Stimulated activated CD4-positive, alpha-beta T cell treated with anti-CD3 and anti-CD28 coated beads, TNF-alpha, amount 100 ng/mL, for 24 hours (primary cell): Measurements from ENCODE around the gene CEP72.
"Not testable (repeated sequence)": the region's sequence is repeated elsewhere in the genome, so short reads cannot be mapped to it uniquely, and the experiment has no call there.

Experiments used
- DNase-seq, 3 experiments: peaks; one replicate each; pipeline ENCODE4 v3.0.0-alpha.2; 2020; ENCODE audit warnings: low read depth in 3 of 3

CEP72 gene

DNA sequence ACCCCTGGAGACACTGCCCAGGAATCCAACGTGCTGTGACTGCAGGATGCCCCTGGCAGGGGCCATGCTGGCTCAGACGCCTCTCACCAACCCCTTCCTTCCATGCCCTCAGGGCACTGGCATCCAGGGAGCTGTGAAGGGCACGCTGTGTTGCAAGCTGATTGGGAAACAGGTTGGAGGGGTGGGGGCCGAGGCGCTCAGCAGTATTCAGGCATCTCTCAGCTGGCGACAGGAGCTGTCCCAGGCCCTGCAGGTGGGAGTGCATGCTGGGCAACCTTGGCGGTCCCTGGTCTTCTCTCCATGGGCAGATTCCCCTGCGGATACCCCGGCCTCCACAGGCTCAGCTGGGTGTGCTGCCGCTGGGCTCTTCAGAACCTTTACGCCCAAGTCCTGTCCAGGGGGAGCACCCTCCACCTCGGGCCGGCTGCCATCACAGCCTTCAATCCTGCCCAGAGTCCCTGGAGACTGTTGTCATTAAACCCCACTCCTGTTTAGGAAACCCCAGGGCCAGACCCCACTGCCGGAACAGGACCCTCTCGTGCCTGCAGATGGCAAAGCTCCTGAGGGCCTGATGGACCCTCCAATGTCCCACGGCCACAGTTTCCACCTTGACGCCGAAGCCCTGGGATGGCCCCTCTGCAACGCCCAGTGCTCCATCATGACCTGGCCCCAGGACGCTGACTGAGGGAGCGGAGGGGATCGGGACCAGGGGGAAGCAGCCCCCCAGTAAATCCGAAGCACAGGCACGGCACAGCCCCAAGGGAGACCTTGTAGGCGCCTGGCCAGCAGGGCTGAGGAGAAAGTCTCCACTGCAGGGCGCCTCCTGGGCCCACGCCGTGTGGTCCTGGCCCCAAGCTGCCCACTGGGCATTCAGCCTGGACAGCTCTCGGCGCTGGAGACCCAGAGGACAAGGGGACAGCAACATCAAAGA is 71.7 kb downstream of the CEP72 start:
- DNase-seq, result no peak

- no peak for DNase-seq
Measured at GRCh38 chr5:684751-685216, 72.6 kb downstream of the CEP72 start.

- no peak for DNase-seq
Measured at GRCh38 chr5:685262-686171, 73.4 kb downstream of the CEP72 start.

DNA sequence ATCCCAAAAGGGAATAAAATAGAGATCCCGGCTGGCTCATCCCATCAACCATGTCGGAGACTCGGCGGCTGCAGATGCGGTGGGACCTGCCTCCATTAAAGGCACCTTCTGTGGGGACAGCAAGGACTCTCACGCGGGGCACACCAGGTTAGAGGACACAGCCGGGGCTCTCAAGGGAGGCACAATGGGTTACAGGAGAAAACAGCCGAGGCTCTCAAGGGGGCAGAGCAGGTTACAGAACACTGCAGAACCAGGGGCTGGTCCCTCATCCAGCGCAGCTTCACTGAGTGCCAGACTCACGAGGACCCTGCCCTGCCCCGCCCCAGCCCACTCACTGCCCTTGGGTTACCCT is 74.0 kb downstream of the CEP72 start:
- not testable (repeated sequence) for DNase-seq

- DNase-seq, result not testable (repeated sequence)
Measured at GRCh38 chr5:686936-687335, 74.8 kb downstream of the CEP72 start.

DNA sequence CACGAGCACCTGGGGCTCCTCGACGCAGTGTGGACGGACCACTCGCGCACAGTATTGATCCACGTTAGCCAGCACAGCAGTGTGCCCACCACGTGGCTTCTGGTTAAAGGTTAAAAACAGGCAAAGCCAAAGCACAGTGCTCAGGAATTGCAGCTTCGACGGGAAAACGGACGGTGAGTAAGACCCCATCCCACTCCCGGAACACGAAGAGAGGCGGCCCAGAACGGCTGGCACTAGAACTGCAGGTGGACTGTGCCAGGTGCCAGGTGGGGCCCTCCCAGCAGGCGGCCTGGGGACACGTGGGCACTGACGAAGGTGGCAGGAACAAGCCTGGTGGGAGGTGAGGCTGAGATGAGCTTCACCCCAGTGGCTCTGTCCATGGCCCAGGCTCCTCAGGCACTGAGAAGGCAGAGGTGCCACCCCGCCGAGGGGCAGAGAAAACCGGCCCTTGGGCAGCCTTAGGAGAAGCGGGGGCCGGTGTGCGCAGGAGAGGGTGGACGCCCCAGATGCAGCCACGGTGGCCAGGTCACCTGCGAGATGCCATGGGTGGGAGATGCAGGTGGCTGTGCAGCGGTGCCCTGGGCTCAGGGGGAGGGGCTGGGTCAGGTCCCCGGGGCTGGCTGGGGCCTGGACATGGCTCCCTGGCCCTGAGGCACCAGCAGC is 76.3 kb downstream of the CEP72 start:
- not testable (repeated sequence) for DNase-seq

DNA sequence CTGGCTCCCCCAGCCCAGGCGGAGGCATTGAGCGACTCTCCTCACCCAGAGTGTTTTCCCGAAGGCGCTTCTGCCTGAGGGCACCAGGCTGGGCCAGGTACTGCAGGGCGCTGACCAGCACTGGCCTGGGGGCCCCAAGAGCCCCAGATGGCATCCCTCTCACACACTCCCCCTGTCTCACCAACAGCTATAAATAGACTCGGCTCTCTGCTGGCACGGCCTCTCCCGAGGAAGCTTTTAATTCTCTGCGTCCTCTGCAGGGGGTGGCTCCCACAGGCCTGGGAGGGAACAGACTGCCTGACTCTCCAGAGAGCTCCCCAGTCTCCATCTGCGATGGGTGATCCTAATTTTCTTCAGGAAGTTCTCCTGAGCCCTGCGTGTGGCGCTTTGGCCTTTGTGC is 78.2 kb downstream of the CEP72 start:
- DNase-seq, result not testable (repeated sequence)

DNA sequence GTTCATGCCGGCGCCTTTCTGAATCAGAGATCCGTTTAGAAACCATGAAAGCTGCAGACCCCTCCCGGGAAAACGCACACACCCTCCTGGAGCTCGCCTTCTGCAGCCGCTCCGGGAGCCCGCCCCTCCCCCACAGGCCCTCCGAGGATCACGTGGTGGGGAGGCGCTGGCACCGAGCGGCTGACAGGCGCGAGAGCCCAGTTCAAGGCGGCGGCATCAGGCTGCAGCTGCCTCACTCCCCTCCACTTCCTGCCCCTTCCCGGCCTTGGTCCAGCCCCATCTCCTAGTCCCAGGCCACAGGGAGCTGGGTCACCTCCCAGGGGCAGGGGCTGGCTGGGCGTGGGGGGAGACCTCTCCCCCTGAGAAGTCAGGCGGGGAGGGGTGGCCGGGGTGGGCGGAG is 78.9 kb downstream of the CEP72 start:
- DNase-seq, result not testable (repeated sequence)

- DNase-seq, result no peak
Measured at GRCh38 chr5:691817-692528, 79.8 kb downstream of the CEP72 start.

GRCh38 chr5:692529-693041 is 80.4 kb downstream of the CEP72 start:
- DNase-seq, result not testable (repeated sequence)

DNA sequence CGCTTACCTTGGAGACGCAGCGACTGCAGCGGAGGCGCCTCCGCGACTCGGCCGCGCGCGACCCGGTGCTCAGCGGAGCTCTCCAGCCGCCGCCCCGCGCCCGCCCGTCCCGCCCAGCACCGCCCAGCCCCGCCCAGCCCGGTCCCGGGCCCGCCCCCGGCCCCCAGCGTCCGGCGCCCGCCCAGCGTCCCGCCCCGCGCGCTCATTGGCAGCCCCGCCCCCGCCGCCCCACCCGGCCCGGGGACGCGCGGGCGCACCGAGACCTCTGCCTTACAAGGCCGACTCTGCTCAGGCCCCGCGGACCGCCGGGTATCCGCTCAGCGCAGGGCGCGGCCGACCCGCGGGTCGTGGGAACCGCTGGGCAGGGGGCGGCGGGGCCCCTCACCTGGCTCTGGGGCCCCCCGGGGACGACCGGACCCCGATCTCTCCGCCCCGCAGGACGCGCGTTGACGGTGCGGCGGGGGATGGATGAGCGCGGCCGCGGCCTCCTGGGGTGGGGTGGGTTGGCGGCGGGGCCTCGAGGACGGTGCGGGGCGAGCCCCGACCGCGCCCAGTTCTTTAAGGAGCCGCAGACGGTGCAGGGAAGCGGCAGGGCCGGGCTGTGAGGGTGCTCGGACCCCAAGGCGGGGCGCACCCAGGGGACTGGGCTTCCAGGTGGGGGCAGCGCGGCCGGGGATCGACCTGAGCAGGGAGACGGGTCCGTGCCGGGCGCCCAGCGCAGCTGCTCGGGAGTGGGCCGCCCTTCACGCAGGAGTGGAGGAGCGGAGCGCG is 81.3 kb downstream of the CEP72 start, which contains the start of gene TPPP:
Gene TPPP (minus strand): TSS at position 82 of the 771 bp plus-strand sequence. CDS start 15,292 bp downstream, outside the sequence.
- peak; percentile 63 to 80 (median 74) for DNase-seq

GRCh38 chr5:694042-694431 is 81.9 kb downstream of the CEP72 start:
- DNase-seq, result not testable (repeated sequence)

DNA sequence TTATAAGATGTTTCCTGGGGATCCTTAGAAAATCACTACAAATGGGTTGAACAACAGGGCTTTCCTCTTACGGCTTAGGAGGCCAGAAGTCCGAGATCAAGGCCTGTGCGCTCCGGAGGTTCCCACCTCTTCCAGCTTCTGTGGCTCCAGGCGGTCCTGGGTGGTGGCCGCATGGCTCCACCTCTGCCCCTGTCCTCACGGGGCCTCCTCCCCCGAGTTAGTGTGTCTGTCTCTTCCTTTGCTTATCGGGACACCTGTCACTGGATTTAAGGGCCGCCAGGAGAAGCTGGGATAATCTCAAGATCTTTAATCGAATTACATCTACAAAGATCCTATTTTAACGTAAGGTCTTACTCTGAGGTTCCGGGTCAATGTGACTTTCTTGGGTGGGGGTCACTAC is 83.3 kb downstream of the CEP72 start:
- not testable (repeated sequence) for DNase-seq

- DNase-seq, result not testable (repeated sequence)
Measured at GRCh38 chr5:696191-696590, 84.1 kb downstream of the CEP72 start.

DNA sequence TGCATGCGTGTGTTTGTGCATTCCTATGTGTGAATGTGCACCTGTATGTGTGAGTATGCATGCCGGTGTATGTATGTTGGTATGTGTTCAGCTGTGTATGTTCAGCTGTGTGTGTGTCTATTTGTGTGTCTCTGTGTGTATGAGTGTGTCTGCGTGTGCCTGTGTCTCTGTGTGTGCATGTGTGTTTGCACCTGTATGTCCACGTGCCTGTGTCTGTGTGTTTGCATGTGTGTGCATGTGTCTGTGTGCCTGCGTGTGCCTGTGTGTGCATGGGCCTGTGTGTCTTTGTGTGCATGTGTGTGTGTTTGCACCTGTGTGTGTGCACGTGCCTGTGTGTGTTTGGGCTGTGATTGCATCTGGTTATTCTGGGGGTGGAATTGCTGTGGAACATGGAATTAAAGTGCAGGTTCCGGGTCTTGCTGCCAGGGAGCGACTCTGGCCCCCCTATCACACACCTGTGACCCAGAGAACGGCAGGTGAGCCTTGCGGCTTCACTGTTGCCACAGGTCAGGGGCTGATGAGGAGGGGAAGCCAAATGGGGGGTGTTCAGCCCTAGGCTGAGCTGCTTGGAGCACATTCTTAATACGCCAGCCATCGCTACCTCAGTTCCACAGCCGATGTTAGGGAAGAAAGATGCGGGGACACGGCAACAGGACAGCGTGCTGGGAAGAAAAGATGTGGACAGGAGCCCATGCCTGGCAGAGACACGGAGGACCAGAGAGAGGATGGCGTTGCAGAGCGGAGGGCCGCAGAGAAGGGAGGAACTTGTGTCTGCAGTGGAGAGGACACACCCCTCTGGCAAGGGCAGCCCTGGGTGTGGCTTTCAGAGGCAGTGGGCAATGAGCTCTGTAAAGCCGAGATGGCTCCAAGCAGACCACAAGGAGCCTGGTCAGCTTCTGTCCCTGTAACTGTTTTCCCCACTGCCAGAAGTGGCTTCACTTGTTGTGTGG is 84.9 kb downstream of the CEP72 start:
- not testable (repeated sequence) for DNase-seq
